ENCODE data around the gene URAD.
A peak's percentile ranks its signal among the peaks of the same experiment; 100 is the strongest.

The URAD gene

DNA sequence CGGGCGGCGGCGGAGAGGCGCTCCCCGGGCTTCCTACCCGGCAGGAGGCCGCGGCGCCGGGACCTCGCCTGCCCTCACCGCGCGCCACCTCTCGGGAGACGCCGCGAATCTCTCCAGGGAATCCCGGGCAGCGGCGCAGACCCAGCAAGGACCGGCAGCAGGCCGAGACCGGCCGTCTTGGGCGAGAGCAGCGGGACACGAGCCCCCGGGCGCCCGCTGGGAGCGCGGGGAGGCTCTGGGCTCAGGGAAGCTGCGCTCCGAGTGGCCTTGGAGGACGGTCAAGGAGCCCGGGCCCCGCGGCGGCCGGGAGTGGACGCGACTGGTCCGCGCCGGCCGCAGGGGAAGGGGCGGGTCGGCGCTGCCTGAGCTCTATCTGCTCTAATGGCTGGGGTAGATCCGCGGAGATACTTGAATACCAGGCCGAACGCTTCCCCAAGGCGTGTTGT, 34.1 kb downstream of the URAD start:
- DNase-seq: peak in 1 of 14 donors; percentile 12

DNA sequence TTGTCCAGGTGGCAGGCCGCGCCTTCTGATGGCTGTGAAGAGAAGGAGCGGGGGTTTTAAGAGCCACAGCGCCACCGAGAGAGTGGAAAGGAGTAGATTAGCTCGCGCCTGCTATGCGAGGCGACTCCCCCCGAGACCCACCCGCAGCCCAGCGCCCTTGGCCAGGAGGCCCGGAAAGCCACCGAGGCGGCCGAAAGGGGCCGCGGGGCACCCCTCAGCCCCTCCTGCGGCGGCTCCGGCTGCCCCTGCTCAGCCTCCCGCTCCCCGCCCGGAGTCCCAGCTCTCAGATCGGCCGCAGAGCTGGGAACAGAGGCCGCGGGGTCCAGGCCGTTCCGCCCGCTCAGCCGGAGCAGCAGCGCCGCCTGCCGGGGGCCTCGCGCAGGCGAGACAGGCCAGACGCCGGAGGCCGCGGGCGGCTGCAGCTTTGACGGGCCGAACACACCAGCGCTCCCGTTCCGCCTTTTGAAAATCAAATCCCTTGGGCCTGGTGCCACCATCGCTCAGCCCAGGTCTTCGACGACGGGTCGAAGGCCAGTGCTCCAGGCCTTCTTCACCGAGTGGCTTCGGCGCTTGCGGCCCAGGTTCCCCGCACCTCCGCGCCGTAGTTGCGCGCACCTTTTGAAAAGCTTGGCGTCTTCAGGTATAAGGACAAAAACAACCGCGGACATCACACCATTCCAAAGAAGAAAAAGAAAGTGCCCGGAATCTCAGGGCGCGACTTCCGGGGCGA, 34.7 kb downstream of the URAD start:
- peak in 10 of 14 donors; percentile 5 to 75 (median 24) for DNase-seq

DNA sequence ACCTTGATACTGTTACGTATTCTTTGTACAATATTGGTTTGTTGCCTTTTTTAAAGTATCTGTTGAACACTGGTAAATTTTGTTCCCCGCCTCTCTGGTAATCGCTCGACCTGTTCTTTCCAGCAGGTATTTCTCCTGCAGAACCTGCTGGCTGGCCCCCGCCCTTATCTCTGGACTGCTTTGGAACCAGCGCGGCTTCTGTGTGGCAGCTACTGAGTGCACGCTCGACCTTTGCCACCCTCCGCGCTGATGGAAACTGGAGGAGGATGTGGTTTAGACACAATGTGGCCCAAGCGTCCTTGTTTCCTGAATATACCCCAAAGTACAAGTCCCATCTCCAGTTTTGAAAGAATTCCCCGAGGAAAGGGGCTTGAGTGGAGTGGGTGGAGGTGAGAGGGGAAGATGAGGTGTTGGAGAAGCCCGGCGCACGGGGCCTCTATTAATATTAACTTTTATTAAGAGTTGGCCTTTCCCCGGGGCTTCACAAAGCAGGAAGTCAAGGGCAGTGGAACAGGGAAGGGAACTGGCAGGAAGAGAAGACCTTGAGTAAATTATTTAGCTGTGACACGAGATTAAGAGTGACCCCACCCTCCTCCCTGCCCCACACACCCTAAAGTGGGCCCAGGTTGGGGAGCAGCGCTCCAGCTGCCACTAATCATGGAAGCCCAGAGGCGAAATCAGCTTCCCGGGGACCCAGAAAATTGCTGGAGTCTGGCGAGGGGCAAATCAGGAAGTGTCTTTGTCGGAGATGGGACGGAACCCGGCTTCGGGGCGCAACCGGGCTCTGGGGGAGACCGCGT, 35.4 kb downstream of the URAD start:
- DNase-seq: no peak

DNA sequence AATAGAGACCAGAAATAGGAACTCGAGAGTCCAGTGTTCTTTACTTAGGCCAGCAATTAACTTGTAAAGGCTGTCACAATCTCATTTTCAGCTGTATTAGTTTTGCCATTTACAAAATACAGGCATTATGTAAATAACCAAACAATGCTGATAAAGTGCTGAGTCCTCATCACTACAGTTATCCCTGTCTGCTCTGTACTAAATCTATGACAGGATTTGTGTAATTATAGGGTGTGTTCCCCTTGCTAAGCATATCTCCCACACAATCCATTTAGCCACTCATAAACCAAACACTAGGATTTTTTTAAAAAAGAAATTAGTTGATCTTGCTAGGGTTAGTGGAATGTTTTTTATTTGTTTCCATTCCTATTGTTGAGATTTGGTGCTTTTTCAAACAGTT, 45.5 kb downstream of the URAD start:
- no peak for DNase-seq

DNA sequence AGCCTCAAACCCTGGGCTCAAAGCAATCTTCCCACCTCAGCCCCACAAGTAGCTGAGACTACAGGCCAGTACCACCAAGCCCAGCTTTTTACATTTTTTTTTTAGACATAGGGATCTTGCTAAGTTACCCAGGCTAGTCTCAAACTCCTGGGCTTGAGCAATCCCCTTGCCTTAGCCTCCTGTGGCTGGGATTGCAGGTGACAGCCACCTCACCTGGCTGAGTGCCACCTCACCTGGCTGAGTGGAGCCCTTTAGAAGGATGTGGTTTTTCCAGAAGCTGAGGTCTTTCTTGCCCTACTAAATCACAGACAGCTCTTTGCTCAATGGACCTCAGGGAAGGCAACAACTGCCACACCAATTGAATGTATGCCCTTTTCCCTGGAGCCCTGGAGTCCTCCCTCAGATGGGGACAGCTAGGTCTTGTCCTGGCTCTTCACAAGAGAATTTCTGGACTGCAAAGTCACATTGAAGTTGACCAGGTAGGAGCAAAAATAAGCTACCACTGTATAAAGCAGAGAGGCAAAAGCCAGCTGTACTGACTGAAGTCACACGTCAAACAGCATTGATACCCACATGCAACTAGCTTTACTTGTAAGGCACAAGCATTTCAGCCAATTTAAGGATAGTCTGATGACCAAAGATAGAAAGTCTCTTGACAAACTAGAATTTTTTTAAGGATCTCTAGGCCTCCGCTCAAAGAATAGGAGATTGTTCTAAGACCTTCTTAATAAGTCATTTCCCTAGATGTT, 54.7 kb downstream of the URAD start:
- DNase-seq: no peak

DNA sequence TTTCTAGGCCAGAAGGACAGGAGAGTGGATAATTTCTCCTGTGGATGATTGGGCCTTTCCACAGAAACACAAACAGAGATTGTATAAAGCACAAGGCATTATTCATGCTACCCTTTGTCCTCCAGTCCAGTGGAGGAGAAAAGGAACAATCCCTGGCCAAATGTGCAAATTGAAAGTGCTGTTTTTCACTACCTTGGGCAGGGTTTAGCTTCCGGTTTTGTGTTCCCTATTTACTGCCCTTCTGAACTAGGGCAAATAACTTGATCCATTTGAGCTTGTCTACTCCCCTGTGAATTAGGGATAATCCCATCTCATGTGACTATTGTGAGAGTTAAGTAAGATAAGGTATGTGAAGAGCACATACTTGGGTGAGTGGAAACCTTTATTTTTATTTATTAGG, 55.4 kb downstream of the URAD start:
- no peak for DNase-seq

DNA sequence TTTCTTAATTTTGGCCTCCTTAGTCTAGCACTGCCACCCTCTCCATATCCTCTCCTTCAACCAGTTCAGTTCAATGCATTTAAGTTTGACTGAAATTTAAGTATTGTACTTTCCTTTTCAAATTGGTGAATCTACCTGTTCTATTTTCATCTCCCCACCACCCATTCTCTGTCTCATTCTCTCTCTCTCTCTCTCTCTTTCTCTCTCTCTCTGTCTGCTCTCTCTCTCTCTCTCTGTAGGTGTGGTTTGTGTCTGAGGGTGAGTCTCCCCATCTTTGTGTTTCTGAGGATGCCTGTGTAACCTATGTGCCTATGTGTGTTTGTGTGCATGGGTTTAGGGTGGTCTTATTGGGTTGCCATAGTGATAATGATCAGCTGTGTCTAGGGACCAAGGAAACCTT, 58.6 kb downstream of the URAD start:
- no peak for DNase-seq

DNA sequence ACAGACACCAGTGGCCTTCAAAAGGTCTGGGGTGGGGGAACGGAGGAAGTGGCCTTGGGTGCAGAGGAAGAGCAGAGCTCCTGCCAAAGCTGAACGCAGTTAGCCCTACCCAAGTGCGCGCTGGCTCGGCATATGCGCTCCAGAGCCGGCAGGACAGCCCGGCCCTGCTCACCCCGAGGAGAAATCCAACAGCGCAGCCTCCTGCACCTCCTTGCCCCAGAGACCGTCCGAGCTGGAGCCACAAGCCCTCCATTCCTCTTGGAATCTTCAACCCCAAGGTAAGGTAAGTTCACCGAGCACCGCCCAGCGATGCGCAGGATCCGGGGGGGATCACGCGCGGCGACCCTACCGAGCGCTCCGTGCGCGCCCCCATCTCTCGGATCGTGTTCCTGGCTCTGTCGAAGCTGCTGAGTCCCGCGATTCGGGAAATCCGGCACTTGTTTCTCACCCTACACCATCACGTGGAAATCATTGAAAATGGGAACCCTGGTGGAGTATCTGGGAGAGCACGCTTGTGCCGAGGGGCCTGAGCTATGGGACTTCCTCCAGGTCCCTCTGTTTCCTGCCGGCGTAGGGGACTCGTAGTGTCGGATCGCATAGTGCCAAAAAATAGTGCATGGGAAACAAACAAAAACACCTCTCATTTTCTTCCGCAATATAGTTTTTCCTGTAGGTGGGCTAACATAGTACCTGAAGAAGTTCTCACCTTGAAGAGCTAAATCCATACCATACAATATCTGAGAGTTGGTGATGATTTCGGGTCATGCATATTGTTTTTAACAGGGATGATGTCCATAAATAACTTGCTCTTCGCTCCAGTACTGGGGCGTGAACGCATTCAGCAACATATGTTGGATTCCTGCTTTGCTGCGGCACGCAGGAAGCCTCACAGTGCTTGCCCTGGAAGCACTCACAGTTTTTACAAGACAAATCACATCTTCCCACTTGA, 59.4 kb downstream of the URAD start:
- no peak for DNase-seq

DNA sequence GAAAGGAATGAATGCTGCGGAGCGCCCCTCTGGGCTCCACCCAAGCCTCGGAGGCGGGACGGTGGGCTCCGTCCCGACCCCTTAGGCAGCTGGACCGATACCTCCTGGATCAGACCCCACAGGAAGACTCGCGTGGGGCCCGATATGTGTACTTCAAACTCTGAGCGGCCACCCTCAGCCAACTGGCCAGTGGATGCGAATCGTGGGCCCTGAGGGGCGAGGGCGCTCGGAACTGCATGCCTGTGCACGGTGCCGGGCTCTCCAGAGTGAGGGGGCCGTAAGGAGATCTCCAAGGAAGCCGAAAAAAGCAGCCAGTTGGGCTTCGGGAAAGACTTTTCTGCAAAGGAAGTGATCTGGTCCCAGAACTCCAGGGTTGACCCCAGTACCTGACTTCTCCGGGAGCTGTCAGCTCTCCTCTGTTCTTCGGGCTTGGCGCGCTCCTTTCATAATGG, 60.1 kb downstream of the URAD start:
- no peak for DNase-seq

Measured in C1 segment of cervical spinal cord (tissue), 14 donors.